AG08395 (cell line): ENCODE measurements around the gene CDH13.

Source experiments
- DNase-seq: peaks from one replicate; pipeline ENCODE4 v3.0.0; 2012; ENCODE audit warnings: mixed read lengths, low spot score

The CDH13 gene

DNA sequence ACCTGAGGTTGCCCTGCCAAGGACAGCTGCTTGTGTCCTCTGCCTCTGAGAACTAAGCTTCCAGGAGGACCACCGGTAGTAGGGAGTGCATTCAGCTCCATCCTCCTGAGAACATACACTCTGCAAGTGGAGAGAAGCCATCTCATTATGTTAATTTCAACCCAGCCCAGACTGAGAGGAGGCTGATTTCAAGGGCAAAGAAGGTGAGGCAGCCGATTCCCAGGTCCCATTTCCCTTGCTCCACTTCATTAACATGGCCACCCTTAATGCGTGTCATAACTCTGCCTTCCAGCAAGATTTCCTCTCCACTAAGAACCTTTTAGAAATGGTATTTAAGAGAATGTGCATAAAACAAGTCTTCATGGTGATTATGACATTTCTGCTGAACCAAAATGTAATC is 72.5 kb downstream of the CDH13 start:
- DNase-seq = no peak

DNA sequence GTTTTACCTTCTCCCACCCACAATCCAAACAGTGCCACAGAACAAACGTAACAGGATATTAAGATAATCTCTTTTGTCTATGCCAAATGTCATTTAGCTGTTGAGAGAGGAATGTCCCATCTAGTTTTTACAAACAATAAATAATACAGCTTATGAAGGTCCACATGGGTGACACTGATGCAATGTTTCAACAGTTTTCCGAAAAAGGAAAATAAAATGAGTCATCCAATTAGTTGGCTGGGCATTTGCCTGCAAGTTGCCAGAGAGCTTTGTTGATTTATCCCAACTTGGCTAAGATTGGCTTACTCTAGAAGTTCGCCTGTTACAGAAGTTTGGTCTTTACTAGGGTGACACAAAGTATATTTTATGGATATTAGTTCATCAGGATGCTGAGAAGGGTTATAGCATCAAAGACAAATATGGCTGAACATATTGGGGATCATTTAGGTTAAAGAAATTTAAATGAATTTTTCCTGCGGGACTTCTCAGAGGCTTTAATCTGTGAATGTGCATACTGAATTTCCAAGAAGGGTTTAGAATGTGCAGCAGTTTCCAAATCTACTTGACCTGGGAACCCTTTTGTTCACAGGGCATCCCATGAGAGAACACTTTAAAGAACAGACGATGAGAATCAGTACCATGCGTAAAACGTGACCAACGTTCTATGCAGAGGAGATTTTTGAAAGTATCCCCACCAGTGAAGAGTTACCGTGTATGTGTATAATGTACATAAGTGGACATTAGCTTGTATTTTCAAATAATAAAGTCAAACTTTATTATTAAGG is 73.1 kb downstream of the CDH13 start:
- DNase-seq = peak; percentile 83

GRCh38 chr16:82700541-82701235 is 73.9 kb downstream of the CDH13 start:
- DNase-seq = peak; percentile 24

DNA sequence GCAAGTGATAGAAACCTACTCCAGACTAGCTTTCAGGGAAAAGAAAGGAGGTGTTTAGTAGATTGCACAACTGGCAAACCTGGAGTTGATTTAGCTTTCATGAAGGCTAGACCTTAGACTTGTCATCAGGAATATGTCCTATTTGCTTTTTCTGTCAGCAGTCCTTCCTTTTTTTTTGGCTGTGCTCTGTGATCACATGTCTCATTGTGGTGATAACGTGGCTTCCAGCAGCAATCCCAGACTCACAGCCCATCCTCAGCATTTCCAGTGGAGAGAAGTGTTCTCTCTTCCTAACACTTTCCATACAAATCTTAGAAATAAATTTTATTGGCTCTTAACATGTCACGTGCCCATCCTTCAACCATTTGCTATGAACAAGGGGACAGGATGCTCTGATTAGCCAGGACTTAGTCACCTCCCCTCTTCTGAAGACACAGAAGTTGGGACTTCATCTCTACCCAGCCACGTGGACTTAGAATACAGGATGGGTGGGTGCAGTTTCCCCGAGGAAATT is 74.7 kb downstream of the CDH13 start:
- no peak for DNase-seq

DNA sequence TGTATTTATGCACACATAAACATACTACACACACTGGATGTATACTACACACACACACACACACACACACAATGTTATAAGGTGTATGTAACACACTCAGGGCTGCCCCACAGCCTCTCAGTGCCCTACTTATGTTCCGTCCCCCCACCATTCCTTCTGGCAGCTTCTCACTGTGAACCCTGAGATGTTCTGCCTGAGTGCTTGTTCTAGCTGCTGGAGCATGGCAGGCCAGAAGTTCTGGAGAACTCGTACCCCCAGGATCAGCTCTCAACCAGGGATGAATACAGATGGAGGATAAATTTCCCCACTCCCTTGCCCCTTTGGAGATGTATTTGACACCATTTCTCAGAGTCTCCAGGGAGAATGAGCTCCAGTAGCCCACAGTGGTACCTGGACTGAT is 76.4 kb downstream of the CDH13 start:
- no peak for DNase-seq

GRCh38 chr16:82703871-82704768 is 77.4 kb downstream of the CDH13 start:
- DNase-seq = no peak

DNA sequence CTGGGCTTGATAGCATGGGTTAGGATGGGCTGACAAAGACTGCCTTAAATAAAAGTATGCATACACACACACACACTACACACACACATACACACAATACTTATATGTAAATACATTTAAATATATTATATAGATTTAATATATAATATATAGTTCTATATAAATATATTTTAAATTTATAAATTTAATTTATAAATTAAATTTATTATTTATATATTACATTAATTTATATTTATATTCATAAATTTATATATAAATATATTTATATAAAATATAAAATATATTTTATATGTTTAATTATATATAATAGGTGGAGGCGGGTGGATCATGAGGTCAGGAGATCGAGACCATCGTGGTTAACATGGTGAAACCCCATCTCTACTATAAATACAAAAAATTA is 83.2 kb downstream of the CDH13 start:
- DNase-seq = no peak

DNA sequence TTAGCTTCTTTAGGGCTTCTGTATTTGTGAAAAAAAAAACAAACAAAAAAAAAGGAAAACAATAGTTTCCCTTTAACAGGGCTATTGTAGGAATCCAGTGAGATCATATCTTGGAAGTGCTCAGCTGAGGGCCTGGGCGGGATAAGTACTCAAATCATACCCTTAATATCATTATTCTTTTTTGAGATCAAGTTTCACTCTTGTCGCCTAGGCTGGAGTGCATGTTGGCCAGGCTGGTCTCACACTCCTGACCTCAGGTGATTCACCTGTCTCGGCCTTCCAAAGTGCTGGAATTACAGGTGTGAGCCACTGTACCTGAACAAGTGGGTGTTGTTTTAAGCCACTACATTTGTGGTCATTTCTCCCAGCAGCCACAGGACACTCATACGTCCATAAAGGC is 87.0 kb downstream of the CDH13 start:
- DNase-seq = no peak

GRCh38 chr16:82715160-82715559 is 88.4 kb downstream of the CDH13 start:
- DNase-seq = no peak

DNA sequence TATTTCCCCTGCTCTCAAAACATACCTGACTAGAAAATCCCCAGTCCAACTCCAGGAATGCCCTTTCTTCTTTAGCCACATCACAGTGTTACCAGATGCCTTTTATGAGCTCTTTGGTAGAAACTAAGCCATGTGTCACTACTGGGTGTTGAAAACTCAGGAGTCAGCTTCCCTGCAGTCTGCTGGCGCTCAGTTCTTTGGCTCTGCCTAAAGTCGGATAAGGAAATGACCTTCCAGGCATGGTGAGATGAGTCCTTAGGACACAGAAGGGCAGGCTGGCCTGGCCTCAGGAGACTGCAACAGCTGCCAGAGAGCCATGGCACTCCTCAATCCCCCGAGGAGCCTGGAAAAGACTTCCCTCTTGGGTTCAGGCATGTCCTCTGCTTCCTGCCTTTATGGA is 89.1 kb downstream of the CDH13 start:
- DNase-seq = peak; percentile 24

GRCh38 chr16:82716361-82716855 is 89.6 kb downstream of the CDH13 start:
- DNase-seq = no peak

DNA sequence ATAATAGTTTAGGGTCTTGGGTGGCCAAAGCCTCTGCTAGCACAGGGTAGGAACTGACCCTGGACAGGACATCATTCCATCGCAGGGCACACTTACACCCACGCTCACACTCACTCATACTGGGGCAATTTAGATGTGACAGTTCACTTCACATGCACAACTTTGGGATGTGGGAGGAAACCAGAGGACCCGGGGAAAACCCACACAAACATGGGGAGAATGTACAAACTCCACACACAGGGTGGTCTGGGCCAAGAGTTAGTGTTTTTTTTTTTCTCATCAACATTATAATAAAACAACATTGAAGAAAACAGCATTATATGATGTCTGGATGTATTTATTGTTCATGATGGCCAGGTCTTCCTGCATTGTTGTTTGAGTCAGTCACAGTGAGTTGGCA is 93.6 kb downstream of the CDH13 start:
- DNase-seq = no peak

GRCh38 chr16:82726306-82726705 is 99.5 kb downstream of the CDH13 start:
- no peak for DNase-seq

DNA sequence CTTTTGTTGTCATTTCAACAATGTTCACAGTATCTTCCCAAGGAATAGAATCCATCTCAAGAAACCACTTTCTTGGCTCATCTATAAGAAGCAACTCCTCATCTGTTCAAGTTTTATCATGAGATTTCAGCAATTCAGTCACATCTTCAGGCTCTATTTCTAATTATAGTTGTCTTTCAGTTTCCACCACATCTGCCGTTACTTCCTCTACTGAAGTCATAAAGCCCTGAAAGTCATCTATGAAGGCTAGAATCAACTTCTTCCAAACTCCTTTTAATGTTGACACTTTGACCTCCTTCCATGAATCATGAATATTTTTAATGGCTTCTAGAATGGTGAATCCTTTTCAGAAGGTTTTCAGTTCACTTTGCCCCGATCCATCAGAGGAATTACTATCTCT is 102.1 kb downstream of the CDH13 start:
- DNase-seq = no peak

DNA sequence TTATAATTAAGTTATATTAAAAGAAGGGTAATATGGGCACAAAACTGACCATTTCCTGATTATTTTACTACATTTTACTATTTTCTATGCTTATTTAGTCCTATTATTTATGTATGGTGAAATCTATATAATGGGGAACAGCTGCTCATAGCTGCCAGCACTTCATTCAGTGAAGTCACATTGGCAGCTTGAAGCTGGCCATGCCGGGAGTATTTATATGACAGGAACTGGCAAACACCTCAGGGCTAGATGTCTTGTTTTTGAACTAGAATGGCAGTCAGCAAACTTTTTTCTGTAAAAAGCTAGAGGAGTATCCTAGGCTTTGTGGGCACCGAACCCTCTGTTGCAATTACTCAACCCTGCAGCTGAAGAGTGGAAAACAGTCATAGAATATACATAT is 104.1 kb downstream of the CDH13 start:
- no peak for DNase-seq

GRCh38 chr16:82732461-82732860 is 105.7 kb downstream of the CDH13 start:
- DNase-seq = peak; percentile 31

DNA sequence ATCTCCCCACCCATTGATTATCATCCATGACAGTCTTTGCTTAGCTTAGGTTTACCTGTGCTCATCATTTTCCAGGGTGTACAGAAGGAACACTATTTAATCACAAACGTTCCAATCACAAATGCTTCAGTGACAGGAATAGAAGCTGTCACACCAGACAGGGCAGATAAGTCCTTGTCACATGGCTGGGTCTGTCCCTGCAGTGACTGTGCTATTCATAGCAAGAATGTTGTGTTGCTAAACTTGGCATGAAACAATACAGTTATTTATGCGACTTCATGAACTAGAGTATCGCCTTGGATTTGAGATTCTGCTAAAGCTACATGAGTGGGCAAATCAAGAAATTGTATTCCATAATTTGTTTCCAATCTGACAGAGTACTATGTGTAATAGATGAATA is 108.4 kb downstream of the CDH13 start:
- DNase-seq = no peak

DNA sequence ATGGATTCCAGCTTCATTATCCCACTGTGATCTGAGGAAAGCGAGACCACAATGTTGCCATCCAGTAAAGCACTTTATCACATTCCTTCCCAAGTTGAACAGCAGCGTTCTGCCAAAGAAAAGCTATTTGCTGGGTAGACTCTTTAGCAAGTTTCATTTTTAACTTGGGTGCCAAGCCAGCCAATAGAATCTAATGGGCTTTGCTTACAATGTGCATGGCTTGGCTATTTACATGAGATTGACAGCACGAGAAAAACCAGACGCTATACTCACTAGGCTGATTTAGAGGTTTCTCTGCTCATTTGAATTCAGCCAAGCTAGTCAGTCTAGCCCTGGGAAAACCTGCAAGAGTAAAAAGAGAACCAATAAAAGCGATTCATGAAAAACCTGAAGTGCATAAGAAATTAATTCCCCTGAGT is 108.9 kb downstream of the CDH13 start:
- DNase-seq = peak; percentile 16

DNA sequence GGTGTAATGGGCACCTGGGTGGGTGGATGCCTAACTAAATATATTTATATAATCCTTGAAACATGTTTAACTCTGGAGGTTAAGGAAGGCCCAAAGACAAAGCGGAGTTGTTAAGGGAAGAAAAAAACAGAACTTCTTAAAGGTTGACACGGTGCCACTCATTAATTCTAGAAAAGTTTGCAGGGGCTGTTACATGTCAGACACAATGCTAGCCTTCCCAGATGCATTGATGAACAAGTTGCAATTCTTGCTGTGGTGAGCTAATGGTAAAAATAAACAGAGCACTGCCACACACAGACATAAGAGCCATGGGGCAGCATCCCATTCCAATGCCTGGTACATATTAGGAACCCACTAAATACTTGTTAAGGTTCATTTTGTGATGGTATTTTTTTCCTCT is 109.5 kb downstream of the CDH13 start:
- DNase-seq = no peak

- DNase-seq = no peak
Measured at GRCh38 chr16:82738699-82739098, 111.9 kb downstream of the CDH13 start.

- no peak for DNase-seq
Measured at GRCh38 chr16:82741073-82741615, 114.4 kb downstream of the CDH13 start.

DNA sequence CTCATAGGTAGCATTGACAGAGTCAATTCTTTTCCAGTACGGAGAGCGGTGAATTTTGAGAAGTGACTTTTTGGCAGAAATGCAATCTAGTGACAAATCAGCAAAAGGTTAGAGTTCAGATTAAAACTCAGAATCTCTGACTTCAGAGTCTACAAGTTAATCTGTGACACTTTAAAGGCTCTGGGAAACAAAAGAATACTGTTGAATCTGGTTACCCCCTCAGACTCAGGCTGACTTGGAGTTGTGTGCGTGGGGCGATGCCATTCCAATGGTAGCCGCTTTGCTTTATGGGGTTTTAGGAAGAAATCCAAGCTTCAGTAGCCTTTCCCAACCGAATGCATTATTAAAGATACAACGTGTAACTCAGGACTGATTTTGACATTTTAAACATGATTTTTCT is 118.2 kb downstream of the CDH13 start:
- DNase-seq = no peak
